Upper lobe of right lung (tissue), 1 donor: ENCODE data around the gene PRR9. TPM values are rescaled to one million over a fixed set of nuclear protein-coding genes. Genes with fewer than 3 reads are reported as not detected.

ENCODE experiments used
- ATAC-seq: fragments of 200-7000 bp; cut with Tn5 transposase; one replicate; pipeline ENCODE4 v1.9.1; 2020; ENCODE audit warnings: mild to moderate bottlenecking, moderate library complexity
- DNase-seq: peaks from one replicate; pipeline ENCODE4 v3.0.0-alpha.2; 2020
- H3K27ac ChIP-seq: fragments of 200-600 bp; one replicate; pipeline ENCODE4 v1.8.0; 2022
- H3K27me3 ChIP-seq: fragments of 200-600 bp; one replicate; pipeline ENCODE4 v1.8.0; 2022; ENCODE audit warnings: mild to moderate bottlenecking
- H3K36me3 ChIP-seq: fragments of 200-600 bp; one replicate; pipeline ENCODE4 v1.8.0; 2022
- H3K4me1 ChIP-seq: fragments of 200-600 bp; one replicate; pipeline ENCODE4 v1.8.0; 2022
- H3K4me3 ChIP-seq: fragments of 200-600 bp; one replicate; pipeline ENCODE4 v1.8.0; 2022; ENCODE audit warnings: mild to moderate bottlenecking
- H3K9me3 ChIP-seq: fragments of 200-600 bp; one replicate; pipeline ENCODE4 v1.8.0; 2022
- CTCF ChIP-seq: fragments of 200-600 bp; IDR thresholded peaks from one replicate; pipeline ENCODE4 v1.8.0; 2022; ENCODE audit warnings: antibody characterized with exemption
- intact Hi-C: fragments of 100-400 bp; cut with DNase I; formaldehyde crosslinking; loops from one replicate; pipeline ENCODE4 v1.11.0; 2022
- total RNA-seq: library from RNA; stranded (reverse); fragmentation: NEBNext Ultra II Directional; extraction: Animal tissue kit (Norgen Biotek cat#: 25700); gene quantifications from one replicate; pipeline ENCODE4 v1.2.1, GENCODE V29; 2021
- donor health status: DM: no; HTN: yes; CAD: no; lungs with severe emphysema.

Gene PRR9
- total RNA-seq, 1 donor from 2014 or later = not detected

DNA sequence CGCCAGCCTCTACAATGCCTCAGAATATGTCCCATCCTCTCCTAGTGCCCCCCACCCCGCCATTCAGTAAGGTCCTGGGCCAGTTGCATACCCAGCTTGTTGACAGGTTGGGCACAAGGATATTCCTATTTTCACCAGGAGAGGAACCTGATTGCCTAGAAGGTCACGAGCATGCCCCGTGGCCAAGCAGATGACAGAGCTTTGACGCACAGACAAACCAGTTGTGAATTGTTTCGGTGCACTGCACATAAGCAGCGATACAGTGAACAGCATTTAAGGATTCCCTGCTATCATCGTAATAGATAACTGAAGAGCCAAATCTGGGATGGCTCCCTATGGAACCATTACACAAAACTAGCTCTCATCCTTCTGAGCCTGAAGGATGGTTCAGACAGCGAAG lies 10.8 kb upstream of the PRR9 start:
- Histone ChIP-seq H3K4me1 (no peaks in the 10 kb centered on the region), H3K27me3 (peaks cover 5% of the 10 kb centered on the region)

DNA sequence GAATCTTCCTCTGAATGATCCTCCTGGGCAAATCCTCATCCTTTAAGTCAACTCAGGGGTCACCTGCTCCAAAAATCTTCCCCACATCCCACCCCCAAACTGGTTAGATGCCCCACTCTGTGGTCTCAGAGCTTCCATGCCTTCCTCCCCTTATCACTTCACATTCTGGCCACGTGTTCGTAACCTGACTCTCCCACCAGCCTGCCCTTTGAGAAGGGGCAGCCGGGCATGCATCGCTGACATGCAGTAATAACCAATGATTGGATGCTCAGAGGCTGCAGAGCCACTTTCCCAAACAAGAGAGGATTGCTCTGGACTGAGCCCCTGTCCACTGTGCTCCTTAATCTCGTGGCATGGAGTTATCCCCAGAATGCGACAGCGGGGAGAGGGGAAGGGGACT lies 7.2 kb upstream of the PRR9 start:
- no peak overlapping the region for H3K27ac ChIP-seq
- no peaks in the 10 kb centered on the region for H3K9me3 ChIP-seq
- DNase-seq (no peak), ATAC-seq (no peak)
- H3K36me3 ChIP-seq = no peaks in the 10 kb centered on the region
- TF ChIP-seq CTCF = no peak
- intact Hi-C loops = no loop called here
- peaks cover 5% of the 10 kb centered on the region for H3K27me3 ChIP-seq
- no peaks in the 10 kb centered on the region for H3K4me1 ChIP-seq
- H3K4me3 ChIP-seq = no peak overlapping the region

More for the DNA sequence above, 10.8 kb upstream of the PRR9 start:
- Histone ChIP-seq H3K27ac (no peak overlapping the region), H3K36me3 (no peaks in the 10 kb centered on the region), H3K4me3 (no peak overlapping the region), H3K9me3 (no peaks in the 10 kb centered on the region)
- DNase-seq = no peak
- no peak for TF ChIP-seq CTCF
- ATAC-seq = no peak
- intact Hi-C loops = no loop called here

- intact Hi-C loops = no loop called here
- no peak for TF ChIP-seq CTCF
- Histone ChIP-seq H3K4me3 (no peak overlapping the region), H3K4me1 (no peaks in the 10 kb centered on the region), H3K9me3 (no peaks in the 10 kb centered on the region), H3K27me3 (peaks cover 5% of the 10 kb centered on the region), H3K36me3 (no peaks in the 10 kb centered on the region), H3K27ac (no peak overlapping the region)
- DNase-seq (no peak), ATAC-seq (no peak)
Observed at GRCh38 chr1:153212201-153212600, 5.2 kb upstream of the PRR9 start.

DNA sequence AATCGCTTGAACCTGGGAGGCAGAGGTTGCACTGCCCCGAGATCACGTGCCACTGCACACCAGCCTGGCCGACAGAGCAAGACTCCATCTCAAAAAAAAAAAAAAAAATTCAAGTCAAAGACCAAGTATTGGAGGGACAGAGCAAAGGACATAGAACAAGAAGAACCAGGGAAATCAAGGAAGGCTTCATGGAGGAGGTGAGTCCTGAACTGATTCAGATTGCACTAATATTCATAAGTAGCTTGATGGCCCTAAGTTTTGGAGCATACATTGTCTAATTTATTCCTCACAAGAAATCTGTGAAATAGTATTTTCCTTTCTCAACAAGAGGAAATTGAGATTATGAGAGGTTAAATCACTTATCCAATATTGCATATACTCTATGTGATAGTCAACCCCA lies 3.9 kb upstream of the PRR9 start:
- Histone ChIP-seq H3K27ac (no peak overlapping the region), H3K36me3 (no peaks in the 10 kb centered on the region), H3K9me3 (no peaks in the 10 kb centered on the region), H3K4me1 (no peaks in the 10 kb centered on the region), H3K4me3 (no peak overlapping the region), H3K27me3 (peaks cover 5% of the 10 kb centered on the region)
- ATAC-seq = no peak
- no peak for DNase-seq
- no peak for TF ChIP-seq CTCF
- intact Hi-C loops = no loop called here

- intact Hi-C loops = no loop called here
- TF ChIP-seq CTCF = no peak
- H3K27ac ChIP-seq = no peak overlapping the region
- DNase-seq (no peak), ATAC-seq (no peak)
- no peaks in the 10 kb centered on the region for H3K9me3 ChIP-seq
- H3K27me3 ChIP-seq = no peaks in the 10 kb centered on the region
- no peak overlapping the region for H3K4me3 ChIP-seq
- no peaks in the 10 kb centered on the region for H3K36me3 ChIP-seq
- H3K4me1 ChIP-seq = no peaks in the 10 kb centered on the region
Observed at GRCh38 chr1:153217744-153218416, 496 bp downstream of the PRR9 start.
